Suprapubic skin (tissue), 4 donors: ENCODE data around the gene RFPL3.

Source experiments
- EP300 ChIP-seq: sonication (generic); formaldehyde crosslinking; IDR thresholded peaks from one replicate; pipeline ENCODE4 v1.6.1; 2017; ENCODE audit warnings: antibody characterized with exemption
- POLR2A ChIP-seq, 2 donors: fragments of 450-650 bp; IDR thresholded peaks; one replicate each; pipeline ENCODE4 v1.6.1; 2017; ENCODE audit warnings: antibody characterized with exemption in 2 of 2, mild to moderate bottlenecking in 2 of 2, moderate library complexity in 2 of 2
- POLR2AphosphoS5 ChIP-seq, 3 donors: sonication (generic); formaldehyde crosslinking; IDR thresholded peaks; one replicate each; pipeline ENCODE4 v1.6.1; 2017; ENCODE audit warnings: antibody characterized with exemption in 3 of 3
- TF ChIP-seq, protein P1 (sequence below), 2 donors: fragments of 200-600 bp in 1 of 2; fragments of 450-650 bp in 1 of 2; sonication (generic) in 1 of 2; IDR thresholded peaks; one replicate each; pipeline ENCODE4 v1.5.1; 2016 to 2019; ENCODE audit warnings: antibody characterized with exemption in 2 of 2, mild to moderate bottlenecking in 1 of 2, moderate library complexity in 1 of 2

DNA sequence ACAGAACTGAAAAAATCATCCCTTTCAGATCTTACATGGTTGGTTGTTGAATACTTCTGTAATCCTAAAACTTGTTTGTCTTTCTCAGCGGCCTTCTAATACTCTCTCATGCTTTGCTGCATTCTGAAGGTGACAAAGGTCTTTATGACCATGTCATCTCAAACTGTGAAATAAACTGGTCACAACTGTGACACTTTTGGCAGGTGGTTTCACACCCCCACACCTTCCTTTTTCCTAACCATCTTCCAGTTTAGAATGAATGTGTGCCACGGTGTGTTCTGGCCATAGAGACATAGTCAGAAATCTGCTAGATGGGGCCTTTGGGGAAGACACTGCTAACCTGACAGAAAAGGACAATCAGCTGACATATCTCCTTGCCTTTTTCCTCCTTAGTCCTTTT lies 14.7 kb upstream of the RFPL3 start:
- TF ChIP-seq POLR2A (IDR thresholded peaks at IDR 0.05) = no peak
- TF ChIP-seq EP300 = no peak
- TF ChIP-seq, protein P1, sequence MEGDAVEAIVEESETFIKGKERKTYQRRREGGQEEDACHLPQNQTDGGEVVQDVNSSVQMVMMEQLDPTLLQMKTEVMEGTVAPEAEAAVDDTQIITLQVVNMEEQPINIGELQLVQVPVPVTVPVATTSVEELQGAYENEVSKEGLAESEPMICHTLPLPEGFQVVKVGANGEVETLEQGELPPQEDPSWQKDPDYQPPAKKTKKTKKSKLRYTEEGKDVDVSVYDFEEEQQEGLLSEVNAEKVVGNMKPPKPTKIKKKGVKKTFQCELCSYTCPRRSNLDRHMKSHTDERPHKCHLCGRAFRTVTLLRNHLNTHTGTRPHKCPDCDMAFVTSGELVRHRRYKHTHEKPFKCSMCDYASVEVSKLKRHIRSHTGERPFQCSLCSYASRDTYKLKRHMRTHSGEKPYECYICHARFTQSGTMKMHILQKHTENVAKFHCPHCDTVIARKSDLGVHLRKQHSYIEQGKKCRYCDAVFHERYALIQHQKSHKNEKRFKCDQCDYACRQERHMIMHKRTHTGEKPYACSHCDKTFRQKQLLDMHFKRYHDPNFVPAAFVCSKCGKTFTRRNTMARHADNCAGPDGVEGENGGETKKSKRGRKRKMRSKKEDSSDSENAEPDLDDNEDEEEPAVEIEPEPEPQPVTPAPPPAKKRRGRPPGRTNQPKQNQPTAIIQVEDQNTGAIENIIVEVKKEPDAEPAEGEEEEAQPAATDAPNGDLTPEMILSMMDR (IDR thresholded peaks at IDR 0.05) = no peak
- no peak for TF ChIP-seq POLR2AphosphoS5 (IDR thresholded peaks at IDR 0.05)
